ENCODE data around the gene RNU6-7. TPM values are rescaled to one million over a fixed set of nuclear protein-coding genes. Genes with fewer than 3 reads are reported as not detected.

Gene RNU6-7
- total RNA-seq, 1 experiment from 2014 or later = not detected

- ATAC-seq = no peak
- POLR2A ChIA-PET = interaction anchor here (0.6 kb wide), 1 partner anchor 209 kb away, joined by 5 read pairs; no protein-coding TSS in a partner anchor
Observed at GRCh38 chr14:32249780-32250179, 47.9 kb downstream of the RNU6-7 start.

GRCh38 chr14:32250681-32251080 is 48.8 kb downstream of the RNU6-7 start:
- Mint-ChIP-seq H3K27ac (no peak overlapping the region), H3K4me3 (no peak overlapping the region), H3K4me1 (no peaks in the 10 kb centered on the region), H3K9me3 (no peaks in the 10 kb centered on the region), H3K27me3 (ENCODE audit: low read depth) (no peaks in the 10 kb centered on the region), H3K36me3 (no peaks in the 10 kb centered on the region)
- ChIA-PET CTCF (interaction anchor here (1.0 to 1.7 kb wide), 5 partner anchors 174 to 740 kb away, joined by 3 to 4 read pairs (median 3); partner anchors contain the start of gene ARHGAP5), POLR2A (no interaction called here)
- no peak for TF ChIP-seq GABPB1 (CRISPR knock-in tag; IDR thresholded peaks at IDR 0.05)
- no peak for TF ChIP-seq EMX1 (CRISPR knock-in tag; IDR thresholded peaks at IDR 0.05)
- TF ChIP-seq NR2C2 (CRISPR knock-in tag; IDR thresholded peaks at IDR 0.05) = no peak
- TF ChIP-seq ZNF219 (CRISPR knock-in tag; IDR thresholded peaks at IDR 0.05; ENCODE audit: borderline replicate concordance) = no peak
- TF ChIP-seq ZNF121 (CRISPR knock-in tag; IDR thresholded peaks at IDR 0.05) = no peak
- TF ChIP-seq FOXK1 (CRISPR knock-in tag; IDR thresholded peaks at IDR 0.05) = no peak
- TF ChIP-seq HMGXB4 (CRISPR knock-in tag; IDR thresholded peaks at IDR 0.05) = no peak
- TF ChIP-seq ZNF263 (CRISPR knock-in tag; IDR thresholded peaks at IDR 0.05; ENCODE audit: low read depth) = no peak
- TF ChIP-seq NR3C1 (CRISPR knock-in tag; conservative IDR thresholded peaks at IDR 0.05; ENCODE audit: low read depth) = no peak
- ATAC-seq (no peak), DNase-seq (ENCODE audit: low spot score) (no peak)

More at GRCh38 chr14:32249780-32250179, 47.9 kb downstream of the RNU6-7 start:
- Mint-ChIP-seq H3K9me3 (no peaks in the 10 kb centered on the region), H3K4me1 (no peaks in the 10 kb centered on the region), H3K36me3 (no peaks in the 10 kb centered on the region), H3K4me3 (no peak overlapping the region), H3K27ac (no peak overlapping the region), H3K27me3 (ENCODE audit: low read depth) (no peaks in the 10 kb centered on the region)
- CTCF ChIA-PET = no interaction called here
- no peak for DNase-seq (ENCODE audit: low spot score)
- no peak for TF ChIP-seq MAX (CRISPR knock-in tag; IDR thresholded peaks at IDR 0.05)
- no peak for TF ChIP-seq CREB1 (CRISPR knock-in tag; IDR thresholded peaks at IDR 0.05)
- no peak for TF ChIP-seq FOXK1 (CRISPR knock-in tag; IDR thresholded peaks at IDR 0.05)
- no peak for TF ChIP-seq CREM (CRISPR knock-in tag; IDR thresholded peaks at IDR 0.05)
- TF ChIP-seq ATF3 (CRISPR knock-in tag; conservative IDR thresholded peaks at IDR 0.05) = no peak
- no peak for TF ChIP-seq GRHL2 (CRISPR knock-in tag; IDR thresholded peaks at IDR 0.05; ENCODE audit: insufficient replicate concordance, severe bottlenecking)
- no peak for TF ChIP-seq NR2C2 (CRISPR knock-in tag; IDR thresholded peaks at IDR 0.05)
- no peak for TF ChIP-seq ESRRA (CRISPR knock-in tag; IDR thresholded peaks at IDR 0.05; ENCODE audit: borderline replicate concordance)
- no peak for TF ChIP-seq PREB (CRISPR knock-in tag; IDR thresholded peaks at IDR 0.05; ENCODE audit: borderline replicate concordance)
- no peak for TF ChIP-seq NFATC4 (CRISPR knock-in tag; IDR thresholded peaks at IDR 0.05)
- TF ChIP-seq TP53 (CRISPR knock-in tag; IDR thresholded peaks at IDR 0.05) = no peak

- Mint-ChIP-seq H3K27me3 (ENCODE audit: low read depth) (no peaks in the 10 kb centered on the region), H3K36me3 (no peaks in the 10 kb centered on the region), H3K9me3 (no peaks in the 10 kb centered on the region), H3K4me3 (no peak overlapping the region), H3K4me1 (no peaks in the 10 kb centered on the region), H3K27ac (no peak overlapping the region)
- no peak for DNase-seq (ENCODE audit: low spot score)
- POLR2A ChIA-PET = no interaction called here
- no peak for ATAC-seq
- CTCF ChIA-PET = interaction anchor here (0.9 to 1.7 kb wide), 6 partner anchors 175 to 741 kb away, joined by 3 to 5 read pairs (median 4); partner anchors contain the start of gene ARHGAP5
- TF ChIP-seq ZNF232 (CRISPR knock-in tag; IDR thresholded peaks at IDR 0.05) (no peak), ZNF281 (CRISPR knock-in tag; IDR thresholded peaks at IDR 0.05) (no peak), JAZF1 (CRISPR knock-in tag; IDR thresholded peaks at IDR 0.05) (no peak), ZNF396 (CRISPR knock-in tag; IDR thresholded peaks at IDR 0.05; ENCODE audit: borderline replicate concordance) (no peak), TP53 (CRISPR knock-in tag; IDR thresholded peaks at IDR 0.05) (no peak), ZNF263 (CRISPR knock-in tag; IDR thresholded peaks at IDR 0.05; ENCODE audit: low read depth) (no peak), USF1 (CRISPR knock-in tag; IDR thresholded peaks at IDR 0.05) (no peak), SOX15 (CRISPR knock-in tag; IDR thresholded peaks at IDR 0.05) (no peak), ZNF671 (CRISPR knock-in tag; IDR thresholded peaks at IDR 0.05) (no peak), ZMAT4 (CRISPR knock-in tag; IDR thresholded peaks at IDR 0.05) (no peak), SMAD3 (CRISPR knock-in tag; IDR thresholded peaks at IDR 0.05; ENCODE audit: borderline replicate concordance) (no peak)
Observed at GRCh38 chr14:32251530-32251929, 49.7 kb downstream of the RNU6-7 start.
